D721Med (cell line): ENCODE data around the gene FAM149A.

Experiments
- DNase-seq: peaks from one replicate; pipeline ENCODE4 v3.0.0; 2011; ENCODE audit warnings: low spot score; ENCODE audit not compliant: insufficient read length
- FAIRE-seq: peaks from 2 replicates; lab custom pipeline; 2011; peaks lifted over from hg19 to GRCh38; lab: Jason Lieb, UNC
- TF ChIP-seq, protein P1 (sequence below): IDR thresholded peaks from 2 replicates; pipeline ENCODE4 v1.5.1; 2012; ENCODE audit warnings: mild to moderate bottlenecking, control low read depth; ENCODE audit not compliant: insufficient read depth; ENCODE audit errors: missing control alignments

Gene FAM149A

GRCh38 chr4:186105647-186106321, 1.3 kb downstream of the FAM149A start:
- TF ChIP-seq, protein P1, sequence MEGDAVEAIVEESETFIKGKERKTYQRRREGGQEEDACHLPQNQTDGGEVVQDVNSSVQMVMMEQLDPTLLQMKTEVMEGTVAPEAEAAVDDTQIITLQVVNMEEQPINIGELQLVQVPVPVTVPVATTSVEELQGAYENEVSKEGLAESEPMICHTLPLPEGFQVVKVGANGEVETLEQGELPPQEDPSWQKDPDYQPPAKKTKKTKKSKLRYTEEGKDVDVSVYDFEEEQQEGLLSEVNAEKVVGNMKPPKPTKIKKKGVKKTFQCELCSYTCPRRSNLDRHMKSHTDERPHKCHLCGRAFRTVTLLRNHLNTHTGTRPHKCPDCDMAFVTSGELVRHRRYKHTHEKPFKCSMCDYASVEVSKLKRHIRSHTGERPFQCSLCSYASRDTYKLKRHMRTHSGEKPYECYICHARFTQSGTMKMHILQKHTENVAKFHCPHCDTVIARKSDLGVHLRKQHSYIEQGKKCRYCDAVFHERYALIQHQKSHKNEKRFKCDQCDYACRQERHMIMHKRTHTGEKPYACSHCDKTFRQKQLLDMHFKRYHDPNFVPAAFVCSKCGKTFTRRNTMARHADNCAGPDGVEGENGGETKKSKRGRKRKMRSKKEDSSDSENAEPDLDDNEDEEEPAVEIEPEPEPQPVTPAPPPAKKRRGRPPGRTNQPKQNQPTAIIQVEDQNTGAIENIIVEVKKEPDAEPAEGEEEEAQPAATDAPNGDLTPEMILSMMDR, result no peak
- FAIRE-seq, result no peak

GRCh38 chr4:186107947-186108346, 3.4 kb downstream of the FAM149A start:
- FAIRE-seq (no peak), DNase-seq (no peak)
- TF ChIP-seq, protein P1, result no peak

More at GRCh38 chr4:186105647-186106321, 1.3 kb downstream of the FAM149A start:
- no peak for DNase-seq

DNA sequence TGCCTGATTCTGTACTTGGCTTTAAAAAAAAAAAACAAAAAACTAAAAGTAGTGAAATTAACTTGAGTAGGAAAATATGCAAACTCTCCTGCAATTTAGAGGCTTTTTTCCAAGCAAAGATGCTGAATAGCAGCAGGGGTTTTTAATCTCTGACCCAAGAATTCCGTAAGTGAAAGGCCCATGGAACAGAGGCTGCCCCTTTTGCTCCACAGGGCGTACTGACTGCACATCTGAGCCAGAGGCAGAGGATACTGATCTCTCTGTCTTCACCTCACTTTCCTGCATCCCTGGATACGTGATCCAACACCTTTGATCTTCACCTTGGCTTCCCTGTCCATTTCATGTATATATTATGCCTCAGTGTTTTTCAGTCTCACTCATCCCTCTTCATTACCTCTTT, 3.9 kb downstream of the FAM149A start:
- DNase-seq (no peak), FAIRE-seq (no peak)
- TF ChIP-seq, protein P1, result no peak

DNA sequence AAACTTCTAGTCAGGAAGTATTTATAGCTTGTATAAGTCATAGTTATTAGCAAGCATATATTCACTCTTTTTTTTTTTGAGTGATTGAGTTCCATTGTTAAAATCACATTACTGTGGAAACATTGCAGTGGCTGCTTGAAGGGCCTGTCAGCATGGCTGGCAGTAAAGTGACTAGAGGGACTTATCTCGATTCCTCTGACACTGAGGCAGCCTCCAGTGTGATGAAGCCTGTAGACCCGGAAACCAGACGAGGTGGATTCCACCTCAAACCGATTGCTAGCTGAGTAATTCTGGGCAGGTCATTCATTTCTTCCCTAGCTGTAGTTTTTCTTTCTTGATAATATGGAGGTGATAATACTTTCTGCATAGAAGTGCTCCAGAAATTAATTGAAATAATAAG, 4.7 kb downstream of the FAM149A start:
- TF ChIP-seq, protein P1, result no peak
- DNase-seq, result no peak
- no peak for FAIRE-seq

DNA sequence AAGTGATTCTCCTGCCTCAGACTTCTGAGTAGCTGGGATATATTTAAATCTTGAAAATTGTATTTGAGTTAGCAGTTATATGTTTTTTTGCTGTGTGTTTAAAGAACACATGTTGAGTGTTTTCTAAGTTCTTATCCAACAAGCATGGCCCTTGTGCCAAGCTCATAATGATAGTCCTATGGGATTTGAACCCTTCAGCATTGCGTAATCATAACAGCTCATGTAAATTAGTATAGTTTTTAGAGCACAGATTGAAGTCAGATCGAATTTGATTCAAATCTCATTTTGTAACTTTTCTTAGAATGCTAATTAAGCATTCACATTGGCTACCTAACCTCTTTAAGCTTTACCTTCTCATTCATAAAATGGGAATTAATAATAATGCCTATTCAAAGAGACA, 12.2 kb downstream of the FAM149A start:
- TF ChIP-seq, protein P1, result no peak
- DNase-seq (no peak), FAIRE-seq (no peak)

- TF ChIP-seq, protein P1, result no peak
- no peak for FAIRE-seq
These were observed 14.1 kb downstream of the FAM149A start for GRCh38 chr4:186118582-186118981.

GRCh38 chr4:186121057-186121456, 16.6 kb downstream of the FAM149A start:
- DNase-seq, result no peak
- TF ChIP-seq, protein P1, result no peak
- FAIRE-seq, result no peak

More at GRCh38 chr4:186118582-186118981, 14.1 kb downstream of the FAM149A start:
- DNase-seq, result no peak
